Esophagus muscularis mucosa (tissue), 3 donors: Measurements from ENCODE around the gene KPNA6.

ENCODE experiments used
- POLR2A ChIP-seq: fragments of 450-650 bp; IDR thresholded peaks from one replicate; pipeline ENCODE4 v1.6.1; 2017; ENCODE audit warnings: antibody characterized with exemption, moderate library complexity, mild to moderate bottlenecking, low read depth
- TF ChIP-seq, protein P1 (sequence below), 3 experiments: fragments of 200-600 bp in 2 of 3; fragments of 450-650 bp in 1 of 3; sonication (generic) in 2 of 3; IDR thresholded peaks; one replicate each; pipeline ENCODE4 v1.5.1; 2017 to 2019; ENCODE audit warnings: antibody characterized with exemption in 3 of 3, mild to moderate bottlenecking in 2 of 3, moderate library complexity in 1 of 3

DNA sequence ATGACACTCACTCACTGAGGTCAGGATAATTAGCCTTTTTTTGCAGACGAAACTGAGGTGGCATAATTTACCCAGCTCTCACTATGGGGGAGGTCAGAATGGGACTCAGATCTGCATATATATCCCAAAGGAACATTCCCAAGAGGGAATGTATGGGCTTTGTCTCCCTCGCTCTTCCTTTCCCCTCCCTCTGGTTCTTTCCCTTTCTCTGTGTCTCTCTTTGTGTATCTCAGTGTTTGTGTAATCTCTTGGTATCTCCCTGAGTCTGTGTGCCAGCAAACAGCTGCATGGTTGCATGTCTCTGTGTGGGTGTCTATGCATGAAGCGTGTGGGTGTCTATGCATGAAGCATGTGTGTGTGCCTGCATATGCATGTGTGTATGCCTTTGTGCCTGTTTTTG lies 30.4 kb upstream of the KPNA6 start:
- TF ChIP-seq, protein P1, sequence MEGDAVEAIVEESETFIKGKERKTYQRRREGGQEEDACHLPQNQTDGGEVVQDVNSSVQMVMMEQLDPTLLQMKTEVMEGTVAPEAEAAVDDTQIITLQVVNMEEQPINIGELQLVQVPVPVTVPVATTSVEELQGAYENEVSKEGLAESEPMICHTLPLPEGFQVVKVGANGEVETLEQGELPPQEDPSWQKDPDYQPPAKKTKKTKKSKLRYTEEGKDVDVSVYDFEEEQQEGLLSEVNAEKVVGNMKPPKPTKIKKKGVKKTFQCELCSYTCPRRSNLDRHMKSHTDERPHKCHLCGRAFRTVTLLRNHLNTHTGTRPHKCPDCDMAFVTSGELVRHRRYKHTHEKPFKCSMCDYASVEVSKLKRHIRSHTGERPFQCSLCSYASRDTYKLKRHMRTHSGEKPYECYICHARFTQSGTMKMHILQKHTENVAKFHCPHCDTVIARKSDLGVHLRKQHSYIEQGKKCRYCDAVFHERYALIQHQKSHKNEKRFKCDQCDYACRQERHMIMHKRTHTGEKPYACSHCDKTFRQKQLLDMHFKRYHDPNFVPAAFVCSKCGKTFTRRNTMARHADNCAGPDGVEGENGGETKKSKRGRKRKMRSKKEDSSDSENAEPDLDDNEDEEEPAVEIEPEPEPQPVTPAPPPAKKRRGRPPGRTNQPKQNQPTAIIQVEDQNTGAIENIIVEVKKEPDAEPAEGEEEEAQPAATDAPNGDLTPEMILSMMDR (IDR thresholded peaks at IDR 0.05) = no peak
- TF ChIP-seq POLR2A = no peak
